ENCODE data around the gene SAMD11.
"Not testable (repeated sequence)": the region's sequence is repeated elsewhere in the genome, so short reads cannot be mapped to it uniquely, and the experiment has no call there.

DNA sequence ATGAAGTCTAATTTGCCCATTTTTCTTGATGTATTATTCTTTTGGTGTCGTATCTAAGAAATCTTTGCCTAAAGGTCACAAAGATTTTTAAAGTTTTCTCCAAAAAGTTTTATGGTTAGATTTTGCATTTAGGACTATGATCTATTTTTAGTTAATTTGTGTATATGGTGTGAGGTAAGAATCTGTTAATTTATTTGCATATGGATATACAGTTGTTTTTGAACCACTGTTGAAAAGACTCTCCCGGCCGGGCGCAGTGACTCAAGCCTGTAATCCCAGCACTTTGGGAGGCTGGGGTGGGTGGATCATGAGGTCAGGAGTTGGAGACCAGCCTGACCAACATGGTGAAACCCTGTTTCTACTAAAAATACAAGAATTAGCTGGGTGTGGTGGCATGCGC is 64.3 kb downstream of the SAMD11 start:
- not testable (repeated sequence) for TF ChIP-seq CTCF (IDR thresholded peaks at IDR 0.05); JUN (CRISPR knock-in tag; IDR thresholded peaks at IDR 0.05); MYBL2 (CRISPR knock-in tag; IDR thresholded peaks at IDR 0.05); FOXP4 (CRISPR knock-in tag; IDR thresholded peaks at IDR 0.05); PRDM15 (CRISPR knock-in tag; IDR thresholded peaks at IDR 0.05); NFE2L1 (CRISPR knock-in tag; IDR thresholded peaks at IDR 0.05); TP53 (CRISPR knock-in tag; IDR thresholded peaks at IDR 0.05)
- TF ChIP-seq, protein P1, sequence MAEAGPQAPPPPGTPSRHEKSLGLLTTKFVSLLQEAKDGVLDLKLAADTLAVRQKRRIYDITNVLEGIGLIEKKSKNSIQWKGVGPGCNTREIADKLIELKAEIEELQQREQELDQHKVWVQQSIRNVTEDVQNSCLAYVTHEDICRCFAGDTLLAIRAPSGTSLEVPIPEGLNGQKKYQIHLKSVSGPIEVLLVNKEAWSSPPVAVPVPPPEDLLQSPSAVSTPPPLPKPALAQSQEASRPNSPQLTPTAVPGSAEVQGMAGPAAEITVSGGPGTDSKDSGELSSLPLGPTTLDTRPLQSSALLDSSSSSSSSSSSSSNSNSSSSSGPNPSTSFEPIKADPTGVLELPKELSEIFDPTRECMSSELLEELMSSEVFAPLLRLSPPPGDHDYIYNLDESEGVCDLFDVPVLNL (CRISPR knock-in tag; IDR thresholded peaks at IDR 0.05; ENCODE audit: borderline replicate concordance, low read depth) = not testable (repeated sequence)
